Osteocyte (in vitro differentiated cells): ENCODE data around the gene ZNF536. TPM values are rescaled to one million over a fixed set of nuclear protein-coding genes. Genes with fewer than 3 reads are reported as not detected.

ENCODE experiments used
- DNase-seq: peaks from one replicate; pipeline ENCODE4 v3.0.0; 2021; ENCODE audit warnings: mixed read lengths; ENCODE audit not compliant: unreplicated experiment; ENCODE audit errors: extremely low spot score
- H3K27ac Mint-ChIP-seq: one replicate; pipeline ENCODE4 v1.8.0; 2021; ENCODE audit warnings: mild to moderate bottlenecking, mixed read lengths; ENCODE audit not compliant: unreplicated experiment
- H3K27me3 Mint-ChIP-seq: one replicate; pipeline ENCODE4 v1.8.0; 2021; ENCODE audit warnings: mixed read lengths; ENCODE audit not compliant: unreplicated experiment
- H3K36me3 Mint-ChIP-seq: one replicate; pipeline ENCODE4 v1.8.0; 2021; ENCODE audit warnings: mixed read lengths; ENCODE audit not compliant: unreplicated experiment
- H3K4me1 Mint-ChIP-seq: one replicate; pipeline ENCODE4 v1.8.0; 2021; ENCODE audit warnings: mixed read lengths; ENCODE audit not compliant: unreplicated experiment
- H3K4me3 Mint-ChIP-seq: one replicate; pipeline ENCODE4 v1.8.0; 2021; ENCODE audit warnings: mild to moderate bottlenecking, moderate library complexity, mixed read lengths; ENCODE audit not compliant: unreplicated experiment
- H3K9me3 Mint-ChIP-seq: one replicate; pipeline ENCODE4 v1.8.0; 2021; ENCODE audit warnings: mixed read lengths; ENCODE audit not compliant: unreplicated experiment
- total RNA-seq: library from RNA; stranded (reverse); gene quantifications from 2 replicates; pipeline ENCODE4 v1.2.1, GENCODE V29; 2021
- TF ChIP-seq, protein P1 (sequence below): fragments of 200-600 bp; sonication (generic); IDR thresholded peaks from 2 replicates; pipeline ENCODE4 v1.5.0; 2021; ENCODE audit warnings: antibody characterized with exemption, mild to moderate bottlenecking, moderate library complexity

Gene ZNF536
- total RNA-seq, 1 donor from 2014 or later: not detected

GRCh38 chr19:30385174-30385573 lies 13.0 kb downstream of the ZNF536 start:
- H3K9me3 Mint-ChIP-seq: peaks cover 28% of the 10 kb centered on the region
- H3K27ac Mint-ChIP-seq: no peak overlapping the region
- no peaks in the 10 kb centered on the region for H3K36me3 Mint-ChIP-seq
- H3K4me1 Mint-ChIP-seq: no peaks in the 10 kb centered on the region
- DNase-seq: peak; percentile 56
- TF ChIP-seq, protein P1, sequence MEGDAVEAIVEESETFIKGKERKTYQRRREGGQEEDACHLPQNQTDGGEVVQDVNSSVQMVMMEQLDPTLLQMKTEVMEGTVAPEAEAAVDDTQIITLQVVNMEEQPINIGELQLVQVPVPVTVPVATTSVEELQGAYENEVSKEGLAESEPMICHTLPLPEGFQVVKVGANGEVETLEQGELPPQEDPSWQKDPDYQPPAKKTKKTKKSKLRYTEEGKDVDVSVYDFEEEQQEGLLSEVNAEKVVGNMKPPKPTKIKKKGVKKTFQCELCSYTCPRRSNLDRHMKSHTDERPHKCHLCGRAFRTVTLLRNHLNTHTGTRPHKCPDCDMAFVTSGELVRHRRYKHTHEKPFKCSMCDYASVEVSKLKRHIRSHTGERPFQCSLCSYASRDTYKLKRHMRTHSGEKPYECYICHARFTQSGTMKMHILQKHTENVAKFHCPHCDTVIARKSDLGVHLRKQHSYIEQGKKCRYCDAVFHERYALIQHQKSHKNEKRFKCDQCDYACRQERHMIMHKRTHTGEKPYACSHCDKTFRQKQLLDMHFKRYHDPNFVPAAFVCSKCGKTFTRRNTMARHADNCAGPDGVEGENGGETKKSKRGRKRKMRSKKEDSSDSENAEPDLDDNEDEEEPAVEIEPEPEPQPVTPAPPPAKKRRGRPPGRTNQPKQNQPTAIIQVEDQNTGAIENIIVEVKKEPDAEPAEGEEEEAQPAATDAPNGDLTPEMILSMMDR: no peak
- no peak overlapping the region for H3K4me3 Mint-ChIP-seq
- H3K27me3 Mint-ChIP-seq: no peaks in the 10 kb centered on the region

GRCh38 chr19:30385666-30386065 lies 13.5 kb downstream of the ZNF536 start:
- Mint-ChIP-seq H3K36me3 (no peaks in the 10 kb centered on the region), H3K27me3 (no peaks in the 10 kb centered on the region), H3K4me1 (no peaks in the 10 kb centered on the region), H3K27ac (no peak overlapping the region), H3K4me3 (no peak overlapping the region), H3K9me3 (peaks cover 28% of the 10 kb centered on the region)
- peak; percentile 60 for DNase-seq
- TF ChIP-seq, protein P1: no peak

- TF ChIP-seq, protein P1: no peak
- H3K27me3 Mint-ChIP-seq: no peaks in the 10 kb centered on the region
These were observed 14.5 kb downstream of the ZNF536 start for GRCh38 chr19:30386551-30387143.

GRCh38 chr19:30387311-30388115 lies 15.3 kb downstream of the ZNF536 start:
- peak; percentile 64 for DNase-seq
- H3K27me3 Mint-ChIP-seq: no peaks in the 10 kb centered on the region
- no peaks in the 10 kb centered on the region for H3K4me1 Mint-ChIP-seq
- TF ChIP-seq, protein P1: no peak
- H3K27ac Mint-ChIP-seq: no peak overlapping the region
- no peak overlapping the region for H3K4me3 Mint-ChIP-seq
- no peaks in the 10 kb centered on the region for H3K36me3 Mint-ChIP-seq
- H3K9me3 Mint-ChIP-seq: peaks cover 29% of the 10 kb centered on the region

More at GRCh38 chr19:30386551-30387143, 14.5 kb downstream of the ZNF536 start:
- Mint-ChIP-seq H3K27ac (no peak overlapping the region), H3K4me3 (no peak overlapping the region), H3K9me3 (peaks cover 26% of the 10 kb centered on the region), H3K4me1 (no peaks in the 10 kb centered on the region), H3K36me3 (no peaks in the 10 kb centered on the region)
- DNase-seq: peak; percentile 79

- Mint-ChIP-seq H3K9me3 (peaks cover 37% of the 10 kb centered on the region), H3K27ac (no peak overlapping the region), H3K27me3 (no peaks in the 10 kb centered on the region), H3K4me1 (no peaks in the 10 kb centered on the region), H3K36me3 (no peaks in the 10 kb centered on the region), H3K4me3 (no peak overlapping the region)
- DNase-seq: peak; percentile 75
- TF ChIP-seq, protein P1: no peak
These were observed 16.1 kb downstream of the ZNF536 start for GRCh38 chr19:30388327-30388726.
